ENCODE measurements around the gene TMEM178A.
A peak's percentile ranks its signal among the peaks of the same experiment; 100 is the strongest.
"Not testable (repeated sequence)": the region's sequence is repeated elsewhere in the genome, so short reads cannot be mapped to it uniquely, and the experiment has no call there.

The TMEM178A gene

GRCh38 chr2:39649511-39649910, 16.2 kb upstream of the TMEM178A start:
- DNase-seq: no peak

GRCh38 chr2:39650468-39650867, 15.2 kb upstream of the TMEM178A start:
- DNase-seq: no peak

- not testable (repeated sequence) for DNase-seq
These were observed 9.5 kb upstream of the TMEM178A start for GRCh38 chr2:39656215-39656614.

GRCh38 chr2:39657287-39657937, 8.3 kb upstream of the TMEM178A start:
- no peak for DNase-seq

- DNase-seq: no peak
These were observed 7.3 kb upstream of the TMEM178A start for GRCh38 chr2:39658371-39658770.

GRCh38 chr2:39659765-39660611, 5.7 kb upstream of the TMEM178A start:
- no peak for DNase-seq

GRCh38 chr2:39660612-39661236, 5.0 kb upstream of the TMEM178A start:
- no peak for DNase-seq

GRCh38 chr2:39661826-39662225, 3.9 kb upstream of the TMEM178A start:
- no peak for DNase-seq

GRCh38 chr2:39663187-39663930, 2.4 kb upstream of the TMEM178A start:
- DNase-seq: no peak

- no peak for DNase-seq
These were observed 1.4 kb upstream of the TMEM178A start for GRCh38 chr2:39664232-39664887.

- no peak for DNase-seq
These were observed 677 bp upstream of the TMEM178A start for GRCh38 chr2:39664888-39665591.

GRCh38 chr2:39666491-39667101, 879 bp downstream of the TMEM178A start:
- DNase-seq: peak in 1 of 2 experiments; percentile 20

GRCh38 chr2:39667104-39667885, 1.6 kb downstream of the TMEM178A start:
- DNase-seq: no peak

- no peak for DNase-seq
These were observed 2.2 kb downstream of the TMEM178A start for GRCh38 chr2:39667886-39668276.

- no peak for DNase-seq
These were observed 2.9 kb downstream of the TMEM178A start for GRCh38 chr2:39668576-39669080.

- DNase-seq: no peak
These were observed 5.9 kb downstream of the TMEM178A start for GRCh38 chr2:39671604-39672003.

- DNase-seq: no peak
These were observed 7.3 kb downstream of the TMEM178A start for GRCh38 chr2:39673018-39673417.

GRCh38 chr2:39676342-39676741, 10.6 kb downstream of the TMEM178A start:
- no peak for DNase-seq

GRCh38 chr2:39678170-39678569, 12.5 kb downstream of the TMEM178A start:
- DNase-seq: no peak

GRCh38 chr2:39679805-39680204, 14.1 kb downstream of the TMEM178A start:
- DNase-seq: no peak

Measured in activated T-cell treated with anti-CD3 and anti-CD28 coated beads, Interleukin-2, amount 50 U/mL, for 48 hours (primary cell).